ENCODE results near the gene TUT1.
A peak's percentile ranks its signal among the peaks of the same experiment; 100 is the strongest.
"Not testable (repeated sequence)": the region's sequence is repeated elsewhere in the genome, so short reads cannot be mapped to it uniquely, and the experiment has no call there.

The TUT1 gene

GRCh38 chr11:62591448-62592145, at the start of gene TUT1:
TSS of gene TUT1 (minus strand) at chr11:62591523. CDS start at chr11:62591485, 38 bp downstream.
- DNase-seq (ENCODE audit: extremely low spot score, insufficient read length, low read depth), result peak; percentile 86
- FAIRE-seq, result peak; percentile 99

- DNase-seq (ENCODE audit: extremely low spot score, insufficient read length, low read depth) (no peak), FAIRE-seq (no peak)
Observed at GRCh38 chr11:62632492-62632891, 41.2 kb upstream of the TUT1 start.

- no peak for FAIRE-seq
- DNase-seq (ENCODE audit: extremely low spot score, insufficient read length, low read depth), result no peak
Observed at GRCh38 chr11:62627713-62628112, 36.4 kb upstream of the TUT1 start.

- no peak for FAIRE-seq
- DNase-seq (ENCODE audit: extremely low spot score, insufficient read length, low read depth), result no peak
Observed at GRCh38 chr11:62622476-62623089, 31.3 kb upstream of the TUT1 start.

- FAIRE-seq (peak; percentile 93), DNase-seq (ENCODE audit: extremely low spot score, insufficient read length, low read depth) (peak; percentile 99)
Observed at GRCh38 chr11:62621567-62622470, 30.5 kb upstream of the TUT1 start, which contains the start of gene B3GAT3. TSS of gene B3GAT3 (minus strand) at chr11:62621986. CDS start at chr11:62621947, 39 bp downstream.

GRCh38 chr11:62621027-62621566, 29.8 kb upstream of the TUT1 start:
- DNase-seq (ENCODE audit: extremely low spot score, insufficient read length, low read depth) (no peak), FAIRE-seq (no peak)

- not testable (repeated sequence) for DNase-seq (ENCODE audit: extremely low spot score, insufficient read length, low read depth); FAIRE-seq
Observed at GRCh38 chr11:62616957-62617356, 25.6 kb upstream of the TUT1 start.

- DNase-seq (ENCODE audit: extremely low spot score, insufficient read length, low read depth), result no peak
- FAIRE-seq, result no peak
Observed at GRCh38 chr11:62615521-62615920, 24.2 kb upstream of the TUT1 start.

- FAIRE-seq (no peak), DNase-seq (ENCODE audit: extremely low spot score, insufficient read length, low read depth) (no peak)
Observed at GRCh38 chr11:62614275-62614674, 23.0 kb upstream of the TUT1 start.

- DNase-seq (ENCODE audit: extremely low spot score, insufficient read length, low read depth) (no peak), FAIRE-seq (no peak)
Observed at GRCh38 chr11:62613291-62613778, 22.0 kb upstream of the TUT1 start.

- peak; percentile 77 for DNase-seq (ENCODE audit: extremely low spot score, insufficient read length, low read depth)
- peak; percentile 83 for FAIRE-seq
Observed at GRCh38 chr11:62612366-62613290, 21.3 kb upstream of the TUT1 start, which contains the start of the genes EML3 and ROM1. TSS of gene EML3 (minus strand) at chr11:62612775. CDS start at chr11:62612457, 318 bp downstream. TSS of gene ROM1 (plus strand) at chr11:62613257. CDS start at chr11:62613282, 25 bp downstream.

GRCh38 chr11:62611705-62612365, 20.5 kb upstream of the TUT1 start:
- no peak for FAIRE-seq
- DNase-seq (ENCODE audit: extremely low spot score, insufficient read length, low read depth), result no peak

- no peak for DNase-seq (ENCODE audit: extremely low spot score, insufficient read length, low read depth)
Observed at GRCh38 chr11:62610814-62611704, 19.7 kb upstream of the TUT1 start.

GRCh38 chr11:62610403-62610802, 19.1 kb upstream of the TUT1 start:
- FAIRE-seq, result no peak
- no peak for DNase-seq (ENCODE audit: extremely low spot score, insufficient read length, low read depth)

More at GRCh38 chr11:62610814-62611704, 19.7 kb upstream of the TUT1 start:
- no peak for FAIRE-seq

GRCh38 chr11:62608776-62609175, 17.5 kb upstream of the TUT1 start:
- FAIRE-seq (no peak), DNase-seq (ENCODE audit: extremely low spot score, insufficient read length, low read depth) (no peak)

- DNase-seq (ENCODE audit: extremely low spot score, insufficient read length, low read depth), result no peak
Observed at GRCh38 chr11:62607714-62608113, 16.4 kb upstream of the TUT1 start.

GRCh38 chr11:62605902-62606301, 14.6 kb upstream of the TUT1 start:
- no peak for FAIRE-seq
- no peak for DNase-seq (ENCODE audit: extremely low spot score, insufficient read length, low read depth)

More at GRCh38 chr11:62607714-62608113, 16.4 kb upstream of the TUT1 start:
- FAIRE-seq, result peak; percentile 35
